Right ventricle myocardium inferior (tissue), 1 donor: Measurements from ENCODE around the gene COL11A2. TPM values are rescaled to one million over a fixed set of nuclear protein-coding genes. Genes with fewer than 3 reads are reported as not detected.
"Not testable (repeated sequence)": the region's sequence is repeated elsewhere in the genome, so short reads cannot be mapped to it uniquely, and the experiment has no call there.

ENCODE experiments used
- ATAC-seq: fragments of 200-7000 bp; cut with Tn5 transposase; one replicate; pipeline ENCODE4 v1.9.1; 2020; ENCODE audit warnings: mild to moderate bottlenecking, moderate library complexity
- DNase-seq: peaks from one replicate; pipeline ENCODE4 v3.0.0; 2021; ENCODE audit errors: missing footprints
- intact Hi-C: fragments of 100-400 bp; cut with DNase I; formaldehyde crosslinking; loops from one replicate; pipeline ENCODE4 v1.11.0; 2022
- total RNA-seq: library from RNA; stranded (reverse); fragmentation: NEBNext Ultra II Directional; extraction: Animal tissue kit (Norgen Biotek cat#: 25700); gene quantifications from one replicate; pipeline ENCODE4 v1.2.1, GENCODE V29; 2021
- donor health status: DM: no; HTN: yes; CAD: no; lungs with severe emphysema.

COL11A2 gene
- total RNA-seq, 1 donor from 2014 or later: 1.1 TPM

DNA sequence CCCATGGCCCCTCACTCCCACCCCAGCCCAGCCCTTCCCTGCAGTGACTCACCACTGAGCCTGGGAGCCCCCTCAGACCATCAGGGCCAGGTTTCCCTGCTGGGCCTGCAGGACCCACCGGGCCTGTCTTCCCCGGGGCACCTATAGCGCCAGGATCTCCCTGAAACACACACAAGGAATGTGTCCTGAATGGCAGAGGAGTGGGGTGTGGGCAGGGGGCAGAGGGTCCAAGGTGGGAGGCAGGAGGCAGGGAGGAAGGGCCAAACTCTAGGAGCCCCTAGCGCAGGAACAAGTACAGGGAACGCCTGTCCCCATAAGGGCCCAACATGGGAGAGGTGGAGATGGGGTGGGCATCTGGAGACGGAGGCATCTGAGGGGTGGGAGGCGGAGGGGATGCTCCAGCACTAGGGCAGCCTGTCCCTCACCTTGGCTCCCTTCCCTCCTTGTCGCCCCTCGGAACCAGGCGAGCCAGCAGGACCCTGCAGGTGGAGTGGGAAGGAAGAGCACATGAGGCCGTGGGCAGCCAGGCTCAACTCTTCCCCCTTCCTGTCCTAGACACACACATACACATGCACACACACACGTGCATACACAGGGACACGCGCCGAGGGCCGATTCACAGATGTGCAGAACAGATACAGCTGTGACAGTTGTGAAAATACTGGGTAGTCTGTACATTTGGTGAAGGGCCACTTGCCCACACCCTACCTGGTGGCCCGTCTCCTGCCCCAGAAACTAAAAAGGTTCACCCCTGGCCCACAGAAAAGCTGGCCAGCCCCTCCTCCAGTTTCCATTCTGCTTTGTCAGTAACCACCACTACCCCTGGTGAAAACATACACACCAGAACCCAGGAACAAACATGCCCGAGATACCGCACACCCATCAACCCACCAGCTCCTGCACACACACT, 24.6 kb downstream of the COL11A2 start:
- ATAC-seq (no peak), DNase-seq (peak; percentile 13)
- intact Hi-C loops: no loop called here

DNA sequence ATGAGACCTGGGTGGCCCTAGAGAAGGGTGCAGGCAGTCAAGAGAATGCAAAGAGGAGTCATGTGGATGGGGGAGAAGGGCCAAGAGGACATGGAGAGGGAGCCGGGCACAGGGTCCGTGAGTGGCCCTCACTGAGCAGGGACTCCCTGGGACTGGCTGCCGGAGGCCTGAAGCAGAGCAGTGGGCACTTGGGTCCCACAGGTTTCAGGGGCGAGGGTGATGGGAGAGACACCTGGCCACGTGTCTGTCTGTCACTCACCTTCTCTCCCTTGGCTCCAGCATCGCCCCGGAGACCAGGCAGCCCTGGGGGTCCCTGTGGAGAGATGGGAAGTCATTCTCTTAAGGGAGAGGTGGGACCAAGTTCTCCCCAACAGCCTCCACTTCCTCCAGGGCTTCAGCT, 25.5 kb downstream of the COL11A2 start:
- no peak for ATAC-seq
- peak; percentile 33 for DNase-seq
- intact Hi-C loops: no loop called here

DNA sequence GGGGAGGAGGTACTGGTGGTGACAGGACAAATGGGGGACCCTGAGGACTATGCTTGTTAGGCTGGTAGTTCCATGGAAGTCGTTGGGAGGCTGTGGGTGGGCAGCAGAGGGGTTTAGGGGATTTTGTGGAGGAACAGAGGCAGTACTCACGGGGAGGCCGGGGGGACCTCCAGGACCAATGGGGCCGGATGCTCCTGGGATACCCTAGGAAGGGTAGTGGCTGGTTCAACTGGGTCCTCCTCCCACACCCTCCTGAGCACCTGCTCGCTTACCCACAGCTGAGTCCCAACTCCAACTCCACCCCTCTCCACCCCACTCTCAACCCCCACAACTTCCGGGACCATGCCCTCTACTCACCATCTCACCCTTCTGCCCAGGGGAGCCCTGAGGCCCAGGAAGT, 25.9 kb downstream of the COL11A2 start:
- ATAC-seq (no peak), DNase-seq (peak; percentile 43)
- intact Hi-C loops: no loop called here

DNA sequence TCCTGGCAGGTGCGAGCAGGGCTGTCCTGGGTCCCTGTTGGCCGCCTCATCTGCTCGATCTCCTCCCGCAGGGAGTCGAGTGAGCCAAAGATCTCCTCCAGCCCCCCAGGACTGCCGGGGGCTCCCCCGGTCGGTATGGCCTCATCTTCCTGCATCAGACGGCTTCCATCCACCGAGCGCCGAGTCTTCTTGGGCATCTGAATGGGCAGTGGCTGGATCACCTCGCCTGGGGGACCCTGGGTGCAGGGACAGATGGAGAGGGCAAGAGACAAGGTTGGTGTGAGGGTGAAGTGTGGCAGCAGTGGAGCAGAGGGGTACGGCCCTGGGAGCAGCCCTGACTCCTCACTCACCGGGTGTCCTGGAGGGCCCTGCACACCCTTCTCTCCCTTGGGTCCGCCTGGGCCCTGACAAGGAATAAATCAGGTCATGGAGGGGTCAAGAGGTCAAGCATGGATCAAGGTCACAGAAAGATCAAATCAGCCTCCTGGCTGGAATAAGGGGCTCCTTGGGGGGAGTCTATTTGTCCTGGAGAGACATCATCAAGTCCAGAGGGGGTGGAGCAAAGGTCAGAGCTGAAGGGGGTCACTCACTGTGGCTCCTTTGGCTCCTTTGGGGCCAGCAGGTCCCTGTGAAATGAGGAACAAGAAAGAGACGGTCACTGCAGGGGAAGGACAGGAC, 26.5 kb downstream of the COL11A2 start:
- intact Hi-C loops: no loop called here

DNA sequence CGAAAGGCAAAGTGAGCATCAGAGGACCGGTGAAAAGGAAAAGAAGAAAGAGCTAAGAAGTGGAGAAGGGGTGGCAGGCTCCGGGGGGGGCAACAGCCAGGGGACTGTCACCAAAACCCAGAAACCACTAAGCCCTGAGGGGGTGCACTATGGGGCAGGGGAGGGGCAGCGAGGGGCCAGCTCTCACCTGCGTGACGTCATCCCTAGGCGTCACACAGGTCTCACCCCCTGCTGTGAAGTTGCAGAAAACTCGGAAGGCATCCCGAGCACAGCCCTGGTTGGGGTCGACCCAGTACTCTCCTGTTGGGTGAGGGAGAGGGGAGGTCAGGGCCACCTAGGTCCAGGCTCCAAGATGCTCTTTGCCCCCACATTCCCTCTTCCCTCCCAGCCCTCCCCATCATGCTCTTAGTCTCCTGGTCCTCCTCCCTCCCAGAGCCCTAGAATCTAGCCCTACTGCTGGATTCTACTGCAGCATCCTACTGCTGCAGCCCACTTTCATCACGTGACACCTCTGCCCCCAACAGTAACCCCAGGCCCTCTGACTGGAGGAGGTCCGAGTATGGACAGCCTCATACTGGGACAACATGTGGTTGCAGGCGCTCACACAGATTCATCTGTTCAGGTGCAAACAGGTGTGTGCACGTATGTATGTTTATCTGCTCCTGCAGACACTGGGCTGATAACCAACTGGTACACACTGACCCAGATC, 27.4 kb downstream of the COL11A2 start:
- DNase-seq: no peak
- no peak for ATAC-seq
- intact Hi-C loops: no loop called here

More for the DNA sequence above, 26.5 kb downstream of the COL11A2 start:
- ATAC-seq: no peak
- peak; percentile 52 for DNase-seq

DNA sequence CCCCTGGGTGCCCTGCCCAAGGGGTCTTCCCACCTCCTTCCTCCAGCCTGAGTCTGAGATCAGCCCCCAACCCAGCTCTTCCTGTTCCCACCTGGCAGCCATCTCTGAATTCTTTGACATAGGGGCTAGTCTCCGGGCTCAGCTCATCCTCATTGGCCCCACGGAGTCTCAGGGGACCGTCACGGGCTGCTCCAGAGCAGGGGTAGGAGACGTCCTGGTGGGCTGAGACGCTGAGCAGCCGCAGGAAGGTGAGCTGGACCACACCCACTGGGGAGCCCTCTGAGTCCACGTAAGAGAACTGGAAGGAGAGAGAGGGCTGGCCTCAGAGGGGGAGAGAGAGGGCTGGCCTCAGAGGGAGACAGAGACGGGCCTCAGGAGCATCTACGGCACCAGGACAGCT, 28.1 kb downstream of the COL11A2 start:
- intact Hi-C loops: no loop called here
- DNase-seq: peak; percentile 11
- no peak for ATAC-seq

DNA sequence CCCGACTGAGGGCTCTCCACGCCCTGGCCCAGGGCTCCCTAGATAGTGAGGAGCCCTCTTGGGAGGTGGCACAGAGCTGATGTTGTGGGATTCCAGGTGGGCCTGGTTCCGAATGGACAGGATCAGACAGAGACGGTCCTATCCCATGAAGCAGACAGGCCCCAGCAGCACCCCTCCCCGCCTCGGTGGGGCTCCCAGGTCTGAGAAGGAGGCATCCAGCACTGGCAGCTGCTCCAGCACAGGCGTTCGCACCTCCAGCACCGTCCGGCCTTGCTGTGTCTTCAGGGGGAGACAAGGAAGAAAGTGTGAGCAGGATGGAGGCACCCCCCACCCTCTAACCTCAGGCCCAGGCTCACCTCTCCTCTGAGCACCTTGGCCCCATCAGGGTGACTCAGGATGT, 28.7 kb downstream of the COL11A2 start:
- DNase-seq (peak; percentile 34), ATAC-seq (no peak)
- intact Hi-C loops: no loop called here

DNA sequence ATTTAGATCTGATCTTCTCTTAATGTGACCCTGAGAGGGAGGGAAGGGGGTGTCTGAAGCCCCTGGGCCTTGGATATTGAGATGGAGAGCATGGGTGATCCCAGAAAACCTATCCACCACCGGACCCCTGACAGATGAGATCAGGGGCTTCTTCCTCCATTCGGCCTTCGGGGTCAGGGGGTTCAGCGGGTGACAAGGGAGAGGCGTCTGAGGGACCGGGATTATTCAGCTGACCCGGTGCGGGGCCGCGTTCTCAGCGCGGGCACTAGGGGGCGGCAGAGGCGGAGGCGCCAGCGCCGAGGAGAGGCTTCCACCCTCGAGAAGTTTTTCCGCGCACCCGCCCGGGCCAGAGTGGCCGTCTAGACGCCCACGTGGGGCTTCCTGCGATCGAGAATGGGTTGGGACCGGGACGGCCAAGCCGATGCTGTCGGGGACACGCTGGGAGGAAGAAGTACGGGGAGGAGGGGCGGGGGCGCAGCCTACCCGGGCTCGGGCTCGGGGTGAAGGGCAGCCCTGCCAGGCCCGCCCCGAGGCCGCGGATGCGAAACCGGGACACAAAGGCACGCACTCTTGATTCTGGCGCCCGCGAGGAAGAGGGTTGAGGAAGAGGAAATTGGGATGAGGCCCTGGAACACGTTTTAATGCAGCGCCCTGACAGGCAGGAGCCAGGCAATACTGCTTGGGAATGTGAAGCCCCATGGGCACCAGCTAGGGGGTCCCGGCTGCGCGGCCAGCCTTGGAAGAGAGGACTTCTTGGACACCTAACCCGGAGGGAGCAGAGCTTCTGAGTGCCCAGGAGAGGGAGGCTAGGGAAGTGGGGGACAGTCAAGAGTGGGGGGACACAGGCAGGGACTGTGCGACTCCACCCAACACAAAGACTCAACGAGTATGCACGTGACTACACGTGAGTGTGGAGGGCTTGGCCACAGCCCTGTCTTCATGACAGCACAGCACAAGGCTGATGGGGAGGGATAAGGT, 30.6 kb downstream of the COL11A2 start:
- DNase-seq (peak; percentile 92), ATAC-seq (peak; percentile 91)
- intact Hi-C loops: loop anchor here (1.0 to 2.0 kb wide), 2 partner anchors 35 to 87 kb away; no protein-coding TSS in a partner anchor

DNA sequence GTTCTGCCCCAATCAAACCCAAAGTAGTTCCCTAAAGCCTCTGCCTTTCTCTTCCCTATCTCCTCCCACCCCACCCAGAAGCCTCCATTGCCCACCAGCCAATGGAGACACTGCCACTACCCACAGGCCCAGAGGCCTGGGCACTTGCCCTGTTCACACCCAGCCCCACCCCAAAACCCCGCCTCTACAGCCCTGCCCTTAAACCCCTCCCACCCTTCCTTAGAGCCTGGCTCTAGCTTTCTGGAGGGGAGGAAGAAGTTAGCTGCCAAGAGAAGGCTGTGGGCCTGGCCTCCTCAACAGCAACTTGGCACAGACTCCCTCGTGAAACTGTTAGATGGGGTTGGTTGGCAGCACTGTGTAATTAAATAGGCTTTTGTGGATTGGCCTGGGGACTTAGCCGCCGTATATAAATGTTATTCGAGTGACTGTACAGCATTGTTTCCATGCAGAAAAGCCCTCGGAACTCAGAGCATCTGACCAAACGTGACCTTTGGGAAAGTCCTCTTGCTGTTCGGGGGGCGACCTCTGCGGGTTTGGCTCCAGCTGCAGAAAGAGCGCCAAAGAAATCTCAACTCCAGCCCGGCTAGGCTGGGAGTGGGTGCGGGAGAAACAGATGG, 31.4 kb downstream of the COL11A2 start:
- peak; percentile 53 for ATAC-seq
- DNase-seq: no peak
- intact Hi-C loops: loop anchor here (1.0 to 2.0 kb wide), 2 partner anchors 36 to 87 kb away; no protein-coding TSS in a partner anchor

DNA sequence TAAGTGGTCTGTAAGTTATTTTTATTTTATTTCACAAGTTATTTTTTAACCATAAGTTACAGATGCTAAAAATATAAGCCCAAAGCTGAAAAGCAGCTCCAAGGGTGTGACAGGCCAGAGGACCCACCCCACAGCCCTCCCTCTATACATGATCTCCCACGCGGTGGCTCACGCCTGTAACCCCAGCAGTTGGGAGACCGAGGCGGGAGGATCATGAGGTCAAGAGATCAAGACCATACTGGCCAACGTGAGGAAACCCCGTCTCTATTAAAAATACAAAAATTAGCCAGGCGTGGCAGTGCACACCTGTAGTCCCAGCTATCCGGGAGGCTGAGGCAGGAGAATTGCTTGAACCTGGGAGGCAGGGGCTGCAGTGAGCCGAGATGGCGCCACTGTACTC, 32.2 kb downstream of the COL11A2 start:
- intact Hi-C loops: loop anchor here (2.0 kb wide), 1 partner anchor 37 kb away; no protein-coding TSS in a partner anchor
- no peak for DNase-seq
- ATAC-seq: no peak

DNA sequence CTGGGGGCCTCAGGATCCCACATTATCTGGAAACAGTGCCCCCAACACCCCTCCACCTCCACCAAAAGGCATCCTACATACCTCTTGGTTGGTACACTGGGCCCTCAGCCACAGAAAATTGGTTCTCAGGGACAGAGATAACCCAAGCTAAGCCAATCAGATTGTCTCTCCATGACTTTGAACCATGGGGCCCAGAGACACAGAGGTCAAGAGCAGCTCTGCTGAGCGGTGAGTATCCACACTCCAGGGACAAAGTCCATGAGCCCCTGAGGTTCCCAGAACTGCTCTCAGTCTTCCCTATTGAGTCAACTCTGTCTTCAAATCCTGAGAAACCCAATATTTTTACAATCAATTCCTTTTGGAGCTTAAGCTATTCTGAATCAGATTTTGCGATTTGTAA, 35.3 kb downstream of the COL11A2 start:
- ATAC-seq: no peak
- DNase-seq: no peak
- intact Hi-C loops: no loop called here

DNA sequence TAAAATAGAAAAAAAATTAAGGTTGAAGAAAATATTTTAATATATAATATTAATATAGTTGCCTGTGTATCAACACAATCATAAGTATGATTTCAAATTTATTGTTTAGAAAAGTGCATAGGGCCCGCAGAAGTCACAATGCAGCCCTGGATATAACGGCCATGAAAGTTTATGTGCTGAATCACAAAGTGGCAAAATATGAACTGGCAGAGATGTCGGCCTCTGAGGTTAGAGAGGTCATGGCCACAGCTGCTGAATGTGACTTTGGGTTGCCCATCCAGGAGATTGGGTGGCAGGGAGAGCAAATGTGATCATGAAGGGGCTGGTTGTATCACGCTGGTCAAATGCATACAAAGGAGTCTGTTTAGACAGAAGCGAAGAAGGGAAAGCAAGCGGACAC, 35.7 kb downstream of the COL11A2 start:
- DNase-seq (no peak), ATAC-seq (no peak)
- intact Hi-C loops: no loop called here

DNA sequence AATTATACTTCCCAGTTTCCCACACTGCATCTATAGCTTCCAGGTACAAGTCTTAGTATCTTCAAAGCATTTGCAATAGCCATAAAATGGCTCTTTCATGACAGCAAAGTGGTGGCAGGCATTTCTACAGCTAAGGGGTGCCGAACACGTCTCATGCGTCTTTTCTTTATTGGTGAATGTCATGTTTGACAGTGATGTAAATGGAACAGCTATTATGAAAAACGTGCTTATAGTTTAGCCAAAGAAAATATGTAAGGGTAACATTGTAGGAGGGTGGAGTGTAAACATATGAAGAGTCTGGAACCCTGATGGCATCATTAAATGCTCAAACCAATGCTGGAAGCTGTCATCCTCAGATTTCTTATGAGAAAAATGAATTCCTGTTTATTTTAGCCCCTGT, 37.9 kb downstream of the COL11A2 start:
- intact Hi-C loops: no loop called here
- ATAC-seq (no peak), DNase-seq (no peak)

DNA sequence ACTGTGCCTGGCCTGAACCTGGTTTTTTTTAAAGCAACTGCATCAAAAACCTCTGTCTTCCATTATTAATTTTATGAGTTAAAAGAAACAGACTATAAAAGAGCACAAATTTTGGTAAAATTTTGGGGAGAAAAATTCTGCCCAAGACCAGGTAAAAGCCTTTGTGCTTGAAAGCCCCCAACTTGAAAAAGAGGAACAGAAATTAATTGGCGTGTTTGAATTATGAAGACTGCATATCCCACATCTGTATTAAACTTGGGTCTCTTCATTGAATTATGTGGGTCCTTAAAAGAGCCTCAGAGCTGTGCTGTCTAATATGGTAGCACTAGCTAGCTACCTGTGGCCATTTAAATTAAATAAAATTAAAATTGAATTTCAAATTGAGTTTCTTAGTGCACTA, 41.2 kb downstream of the COL11A2 start:
- intact Hi-C loops: no loop called here
- DNase-seq (no peak), ATAC-seq (no peak)

DNA sequence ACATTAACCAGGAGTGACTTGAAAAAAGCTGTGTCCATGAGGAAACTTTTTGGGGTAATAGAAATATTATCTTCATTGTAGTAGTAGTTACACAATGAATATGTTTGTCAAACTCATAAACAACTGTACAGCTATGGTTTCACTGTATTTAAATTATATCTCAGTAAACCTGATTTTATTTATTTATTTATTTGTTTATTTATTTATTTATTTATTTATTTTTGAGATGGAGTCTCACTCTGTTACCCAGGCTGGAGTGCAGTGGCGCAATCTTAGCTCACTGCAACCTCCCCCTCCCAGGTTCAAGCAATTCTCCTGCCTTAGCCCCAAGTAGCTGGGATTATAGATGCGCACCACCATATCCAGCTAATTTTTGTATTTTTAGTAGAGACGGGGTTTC, 41.7 kb downstream of the COL11A2 start:
- DNase-seq: not testable (repeated sequence)

DNA sequence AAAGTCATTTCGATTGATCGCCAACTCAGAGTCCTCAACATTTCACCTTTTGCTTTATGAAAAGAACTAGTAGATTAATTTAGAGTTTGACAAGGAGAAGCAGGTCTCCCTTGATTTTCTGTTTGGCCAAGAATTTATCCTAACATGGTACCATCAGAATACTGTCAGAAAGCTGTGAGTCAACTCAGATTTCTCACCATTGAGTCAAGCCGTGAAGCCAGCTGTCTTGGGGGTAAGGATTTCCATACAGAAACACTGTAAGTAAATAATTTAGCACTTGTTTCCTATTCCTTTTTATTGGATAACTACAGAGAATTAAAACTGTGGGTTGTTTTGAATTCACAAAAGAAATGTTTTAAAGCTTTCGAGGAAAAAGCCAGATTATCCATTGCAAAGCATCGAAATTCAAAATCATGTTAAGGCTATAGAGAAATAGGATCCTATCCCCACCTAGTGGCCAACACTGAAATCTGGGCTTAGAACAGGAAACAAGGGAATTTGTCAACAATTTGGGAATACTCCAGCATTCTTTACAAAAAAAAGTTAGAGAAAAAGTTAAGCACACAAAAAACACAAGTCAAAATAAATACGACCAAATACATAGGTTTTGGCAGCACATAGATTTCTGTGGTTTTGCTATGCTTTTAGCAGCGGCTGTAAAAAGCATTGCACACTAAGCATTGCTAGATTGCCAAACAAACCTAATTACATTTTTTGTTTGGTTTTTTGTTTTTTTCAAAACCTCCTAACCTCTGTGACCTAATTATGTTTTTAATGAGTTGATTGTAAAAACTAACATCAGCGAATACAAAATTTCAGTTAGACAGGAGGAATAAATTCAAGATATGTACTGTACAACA, 44.2 kb downstream of the COL11A2 start:
- DNase-seq (no peak), ATAC-seq (no peak)
- intact Hi-C loops: loop anchor here (10.0 kb wide), 1 partner anchor 133 kb away; no protein-coding TSS in a partner anchor

More for the DNA sequence above, 41.7 kb downstream of the COL11A2 start:
- ATAC-seq, intact Hi-C loops: not testable (repeated sequence)

DNA sequence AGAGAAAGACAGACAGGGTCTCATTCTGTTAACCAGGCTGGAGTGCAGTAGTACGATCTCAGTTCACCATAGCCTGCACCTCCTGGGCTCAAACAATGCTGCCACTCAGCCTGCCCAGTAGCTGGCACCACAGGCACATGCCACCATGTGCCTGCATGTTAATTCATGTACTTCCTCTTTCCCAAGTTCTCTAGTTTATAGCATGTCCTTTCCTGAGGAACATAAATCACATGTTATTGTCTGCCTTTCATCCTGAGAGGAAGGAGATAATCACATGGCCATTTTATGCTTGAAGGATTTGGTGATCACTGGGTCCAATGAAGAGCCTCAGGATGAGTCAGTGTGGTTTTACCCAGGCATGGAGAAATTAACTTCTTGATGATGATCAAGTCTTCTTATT, 47.9 kb downstream of the COL11A2 start:
- intact Hi-C loops: loop anchor here (10.0 kb wide), 1 partner anchor 130 kb away; no protein-coding TSS in a partner anchor
- DNase-seq (no peak), ATAC-seq (no peak)
